GM12878 (cell line): ENCODE measurements around the gene CCND2. TPM values are rescaled to one million over a fixed set of nuclear protein-coding genes. Genes with fewer than 3 reads are reported as not detected.

Source experiments
- BCL11A ChIP-seq: IDR thresholded peaks from 2 replicates; pipeline ENCODE4 v1.6.1; 2011; ENCODE audit warnings: low read depth, low read length
- BCLAF1 ChIP-seq: fragments of 450-650 bp; IDR thresholded peaks from 2 replicates; pipeline ENCODE4 v1.6.1; 2017; ENCODE audit warnings: antibody characterized with exemption, mild to moderate bottlenecking, moderate library complexity
- CBFB ChIP-seq: IDR thresholded peaks from 2 replicates; pipeline ENCODE4 v1.6.1; 2016; ENCODE audit warnings: antibody characterized with exemption, low read depth
- CBX3 ChIP-seq: fragments of 200-600 bp; sonication (generic); IDR thresholded peaks from 2 replicates; pipeline ENCODE4 v1.6.1; 2016; ENCODE audit warnings: low read depth, borderline replicate concordance
- CHD2 ChIP-seq: IDR thresholded peaks from 2 replicates; pipeline ENCODE4 v1.6.1; 2011; ENCODE audit warnings: low read depth, low read length, improper control_type of control experiment, borderline replicate concordance
- CHD4 ChIP-seq: fragments of 200-600 bp; sonication (generic); IDR thresholded peaks from 2 replicates; pipeline ENCODE4 v1.6.1; 2016; ENCODE audit warnings: mild to moderate bottlenecking
- HCFC1 ChIP-seq: fragments of 150-350 bp; IDR thresholded peaks from 2 replicates; pipeline ENCODE4 v1.6.1; 2014; ENCODE audit warnings: low read length
- HDAC6 ChIP-seq: fragments of 200-600 bp; sonication (generic); IDR thresholded peaks from one replicate; pipeline ENCODE4 v1.8.0; 2017; ENCODE audit warnings: antibody characterized with exemption; ENCODE audit not compliant: unreplicated experiment
- KAT2A ChIP-seq: conservative IDR thresholded peaks from 2 replicates; pipeline ENCODE4 v1.6.1; 2011; ENCODE audit warnings: low read depth, low read length; ENCODE audit not compliant: control insufficient read depth
- KLF5 ChIP-seq: fragments of 450-650 bp; IDR thresholded peaks from 2 replicates; pipeline ENCODE4 v1.6.1; 2014; ENCODE audit warnings: mild to moderate bottlenecking; ENCODE audit not compliant: partially characterized antibody
- MXI1 ChIP-seq: fragments of 150-350 bp; IDR thresholded peaks from 2 replicates; pipeline ENCODE4 v1.6.1; 2011; ENCODE audit warnings: low read depth, mild to moderate bottlenecking, inconsistent platforms, low read length, improper control_type of control experiment
- NR2C2 ChIP-seq: IDR thresholded peaks from 2 replicates; pipeline ENCODE4 v1.6.1; 2011; ENCODE audit warnings: borderline replicate concordance, low read depth; ENCODE audit not compliant: control insufficient read depth, insufficient read length
- PML ChIP-seq: IDR thresholded peaks from 2 replicates; pipeline ENCODE4 v1.6.1; 2012; ENCODE audit warnings: low read length, inconsistent platforms
- RFX5 ChIP-seq: IDR thresholded peaks from 2 replicates; pipeline ENCODE4 v1.6.1; 2011; ENCODE audit warnings: low read depth, low read length, improper control_type of control experiment
- SPI1 ChIP-seq: IDR thresholded peaks from 2 replicates; pipeline ENCODE4 v1.6.1; 2011; ENCODE audit warnings: low read depth, mild to moderate bottlenecking, low read length, moderate library complexity, borderline replicate concordance; ENCODE audit not compliant: insufficient read depth
- SREBF2 ChIP-seq: IDR thresholded peaks from 2 replicates; pipeline ENCODE4 v1.6.1; 2012; ENCODE audit warnings: mild to moderate bottlenecking, low read length
- TCF7 ChIP-seq: IDR thresholded peaks from 2 replicates; pipeline ENCODE4 v1.6.1; 2014; ENCODE audit warnings: antibody characterized with exemption, borderline replicate concordance
- YY1 ChIP-seq: IDR thresholded peaks from 2 replicates; pipeline ENCODE4 v1.6.1; 2011; ENCODE audit warnings: low read depth, mild to moderate bottlenecking, low read length
- polyA plus RNA-seq, 11 experiments: library from polyadenylated mRNA; depleted of rRNA in 4 of 11; unstranded in 6 of 11; stranded (reverse) in 5 of 11; fragments of >200 nt; fragmentation: Nextera tagmentation in 4 of 11; fragmentation: Illumina TruSeq in 1 of 11; extraction: Ambion mirVana in 4 of 11; extraction: Trizol in 1 of 11; gene quantifications; 1 replicate in 1 of 11; 2 replicates in 10 of 11; pipeline versions ENCODE4 v1.2.1 to v1.2.3, GENCODE V29; 2011 to 2016; ENCODE audit warnings: inconsistent platforms in 2 of 11, missing spikeins in 2 of 11, low read depth in 1 of 11
- total RNA-seq, 4 experiments: library from RNA; depleted of rRNA in 3 of 4; stranded (reverse); fragments of >200 nt in 3 of 4; fragmentation: Illumina TruSeq in 1 of 4; extraction: Trizol in 1 of 4; gene quantifications; 2 replicates each; pipeline versions ENCODE4 v1.2.1 to v1.2.3, GENCODE V29; 2013 to 2021
- TF ChIP-seq, protein P1 (sequence below): fragments of 150-350 bp; IDR thresholded peaks from 2 replicates; pipeline ENCODE4 v1.6.1; 2014; ENCODE audit warnings: mild to moderate bottlenecking, low read depth, low read length
- TF ChIP-seq, protein P2 (sequence below): fragments of 450-650 bp; conservative IDR thresholded peaks from 2 replicates; pipeline ENCODE4 v1.6.1; 2017; ENCODE audit warnings: mild to moderate bottlenecking, moderate library complexity
- TF ChIP-seq, protein P3 (sequence below): IDR thresholded peaks from 2 replicates; pipeline ENCODE4 v1.6.1; 2012; ENCODE audit warnings: improper control_type of control experiment, low read depth, low read length; ENCODE audit not compliant: insufficient replicate concordance

CCND2 gene
- total and polyA plus RNA-seq, 10 of the 15 experiments (the other 5 are each of a cell fraction or from before 2014, with no cell fraction given): 30.1 to 263 (median 152) TPM

- TF ChIP-seq, protein P1, sequence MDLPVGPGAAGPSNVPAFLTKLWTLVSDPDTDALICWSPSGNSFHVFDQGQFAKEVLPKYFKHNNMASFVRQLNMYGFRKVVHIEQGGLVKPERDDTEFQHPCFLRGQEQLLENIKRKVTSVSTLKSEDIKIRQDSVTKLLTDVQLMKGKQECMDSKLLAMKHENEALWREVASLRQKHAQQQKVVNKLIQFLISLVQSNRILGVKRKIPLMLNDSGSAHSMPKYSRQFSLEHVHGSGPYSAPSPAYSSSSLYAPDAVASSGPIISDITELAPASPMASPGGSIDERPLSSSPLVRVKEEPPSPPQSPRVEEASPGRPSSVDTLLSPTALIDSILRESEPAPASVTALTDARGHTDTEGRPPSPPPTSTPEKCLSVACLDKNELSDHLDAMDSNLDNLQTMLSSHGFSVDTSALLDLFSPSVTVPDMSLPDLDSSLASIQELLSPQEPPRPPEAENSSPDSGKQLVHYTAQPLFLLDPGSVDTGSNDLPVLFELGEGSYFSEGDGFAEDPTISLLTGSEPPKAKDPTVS: no peak
- no peak for TF ChIP-seq MXI1
- TF ChIP-seq CBFB: no peak
- TF ChIP-seq SPI1: peak; percentile 95
- no peak for TF ChIP-seq NR2C2
- TF ChIP-seq PML: no peak
- TF ChIP-seq SREBF2: no peak
- TF ChIP-seq KLF5: no peak
- TF ChIP-seq RFX5: no peak
- TF ChIP-seq, protein P2, sequence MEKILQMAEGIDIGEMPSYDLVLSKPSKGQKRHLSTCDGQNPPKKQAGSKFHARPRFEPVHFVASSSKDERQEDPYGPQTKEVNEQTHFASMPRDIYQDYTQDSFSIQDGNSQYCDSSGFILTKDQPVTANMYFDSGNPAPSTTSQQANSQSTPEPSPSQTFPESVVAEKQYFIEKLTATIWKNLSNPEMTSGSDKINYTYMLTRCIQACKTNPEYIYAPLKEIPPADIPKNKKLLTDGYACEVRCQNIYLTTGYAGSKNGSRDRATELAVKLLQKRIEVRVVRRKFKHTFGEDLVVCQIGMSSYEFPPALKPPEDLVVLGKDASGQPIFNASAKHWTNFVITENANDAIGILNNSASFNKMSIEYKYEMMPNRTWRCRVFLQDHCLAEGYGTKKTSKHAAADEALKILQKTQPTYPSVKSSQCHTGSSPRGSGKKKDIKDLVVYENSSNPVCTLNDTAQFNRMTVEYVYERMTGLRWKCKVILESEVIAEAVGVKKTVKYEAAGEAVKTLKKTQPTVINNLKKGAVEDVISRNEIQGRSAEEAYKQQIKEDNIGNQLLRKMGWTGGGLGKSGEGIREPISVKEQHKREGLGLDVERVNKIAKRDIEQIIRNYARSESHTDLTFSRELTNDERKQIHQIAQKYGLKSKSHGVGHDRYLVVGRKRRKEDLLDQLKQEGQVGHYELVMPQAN: no peak
- no peak for TF ChIP-seq TCF7
- no peak for TF ChIP-seq YY1
- TF ChIP-seq, protein P3, sequence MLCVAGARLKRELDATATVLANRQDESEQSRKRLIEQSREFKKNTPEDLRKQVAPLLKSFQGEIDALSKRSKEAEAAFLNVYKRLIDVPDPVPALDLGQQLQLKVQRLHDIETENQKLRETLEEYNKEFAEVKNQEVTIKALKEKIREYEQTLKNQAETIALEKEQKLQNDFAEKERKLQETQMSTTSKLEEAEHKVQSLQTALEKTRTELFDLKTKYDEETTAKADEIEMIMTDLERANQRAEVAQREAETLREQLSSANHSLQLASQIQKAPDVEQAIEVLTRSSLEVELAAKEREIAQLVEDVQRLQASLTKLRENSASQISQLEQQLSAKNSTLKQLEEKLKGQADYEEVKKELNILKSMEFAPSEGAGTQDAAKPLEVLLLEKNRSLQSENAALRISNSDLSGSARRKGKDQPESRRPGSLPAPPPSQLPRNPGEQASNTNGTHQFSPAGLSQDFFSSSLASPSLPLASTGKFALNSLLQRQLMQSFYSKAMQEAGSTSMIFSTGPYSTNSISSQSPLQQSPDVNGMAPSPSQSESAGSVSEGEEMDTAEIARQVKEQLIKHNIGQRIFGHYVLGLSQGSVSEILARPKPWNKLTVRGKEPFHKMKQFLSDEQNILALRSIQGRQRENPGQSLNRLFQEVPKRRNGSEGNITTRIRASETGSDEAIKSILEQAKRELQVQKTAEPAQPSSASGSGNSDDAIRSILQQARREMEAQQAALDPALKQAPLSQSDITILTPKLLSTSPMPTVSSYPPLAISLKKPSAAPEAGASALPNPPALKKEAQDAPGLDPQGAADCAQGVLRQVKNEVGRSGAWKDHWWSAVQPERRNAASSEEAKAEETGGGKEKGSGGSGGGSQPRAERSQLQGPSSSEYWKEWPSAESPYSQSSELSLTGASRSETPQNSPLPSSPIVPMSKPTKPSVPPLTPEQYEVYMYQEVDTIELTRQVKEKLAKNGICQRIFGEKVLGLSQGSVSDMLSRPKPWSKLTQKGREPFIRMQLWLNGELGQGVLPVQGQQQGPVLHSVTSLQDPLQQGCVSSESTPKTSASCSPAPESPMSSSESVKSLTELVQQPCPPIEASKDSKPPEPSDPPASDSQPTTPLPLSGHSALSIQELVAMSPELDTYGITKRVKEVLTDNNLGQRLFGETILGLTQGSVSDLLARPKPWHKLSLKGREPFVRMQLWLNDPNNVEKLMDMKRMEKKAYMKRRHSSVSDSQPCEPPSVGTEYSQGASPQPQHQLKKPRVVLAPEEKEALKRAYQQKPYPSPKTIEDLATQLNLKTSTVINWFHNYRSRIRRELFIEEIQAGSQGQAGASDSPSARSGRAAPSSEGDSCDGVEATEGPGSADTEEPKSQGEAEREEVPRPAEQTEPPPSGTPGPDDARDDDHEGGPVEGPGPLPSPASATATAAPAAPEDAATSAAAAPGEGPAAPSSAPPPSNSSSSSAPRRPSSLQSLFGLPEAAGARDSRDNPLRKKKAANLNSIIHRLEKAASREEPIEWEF: no peak
- peak; percentile 25; the same call in 1 of the 2 replicates for TF ChIP-seq BCL11A
- no peak for TF ChIP-seq HDAC6
- no peak for TF ChIP-seq CHD4
- TF ChIP-seq HCFC1: no peak
- no peak for TF ChIP-seq CHD2
- no peak for TF ChIP-seq CBX3
- TF ChIP-seq BCLAF1: no peak
- no peak for TF ChIP-seq KAT2A
Observed at GRCh38 chr12:4286228-4286627, 12.7 kb downstream of the CCND2 start (continued).
